ENCODE measurements around the gene PHF12. TPM values are rescaled to one million over a fixed set of nuclear protein-coding genes. Genes with fewer than 3 reads are reported as not detected.

PHF12 gene
- polyA plus RNA-seq, 1 donor: 27.7 TPM

- 0% methylated on average over 1 of the region's 55 CpGs for WGBS (ENCODE audit: insufficient coverage, low lambda C conversion rate)
- peaks cover 26% of the 10 kb centered on the region for H3K36me3 ChIP-seq (ENCODE audit: control insufficient read depth, insufficient read depth, low read length)
- peak within 1 kb of the TSS; percentile 76 for H3K27ac ChIP-seq (ENCODE audit: low read length)
- H3K4me1 ChIP-seq (ENCODE audit: control insufficient read depth, insufficient read depth, low read length): peaks cover 18% of the 10 kb centered on the region
- DNase-seq: peak; percentile 96 to 97
- H3K27me3 ChIP-seq (ENCODE audit: control insufficient read depth, insufficient read depth, low read length): no peaks in the 10 kb centered on the region
- H3K9me3 ChIP-seq (ENCODE audit: control insufficient read depth, low read depth, low read length): no peaks in the 10 kb centered on the region
- peak within 1 kb of the TSS; percentile 64 for H3K4me3 ChIP-seq (ENCODE audit: low read length)
These were observed 48.3 kb downstream of the PHF12 start, which contains the start of gene DHRS13 for GRCh38 chr17:28902819-28903545. Gene DHRS13 (minus strand): TSS chr17:28903079. CDS start chr17:28902944, 135 bp downstream.

- Histone ChIP-seq H3K27ac (ENCODE audit: low read length) (peak overlapping the region; percentile 76), H3K4me1 (ENCODE audit: control insufficient read depth, insufficient read depth, low read length) (peaks cover 21% of the 10 kb centered on the region), H3K27me3 (ENCODE audit: control insufficient read depth, insufficient read depth, low read length) (no peaks in the 10 kb centered on the region), H3K4me3 (ENCODE audit: low read length) (peak overlapping the region; percentile 64), H3K36me3 (ENCODE audit: control insufficient read depth, insufficient read depth, low read length) (peaks cover 17% of the 10 kb centered on the region), H3K9me3 (ENCODE audit: control insufficient read depth, low read depth, low read length) (no peaks in the 10 kb centered on the region)
- WGBS (ENCODE audit: insufficient coverage, low lambda C conversion rate): 80% methylated on average over 2 of the region's 62 CpGs
- peak in 1 of 2 donors; percentile 44 for DNase-seq
These were observed 49.2 kb downstream of the PHF12 start for GRCh38 chr17:28901866-28902818.

- no CpG with 5 or more reads among the region's 24 CpGs for WGBS (ENCODE audit: insufficient coverage, low lambda C conversion rate)
- no peaks in the 10 kb centered on the region for H3K9me3 ChIP-seq (ENCODE audit: control insufficient read depth, low read depth, low read length)
- H3K36me3 ChIP-seq (ENCODE audit: control insufficient read depth, insufficient read depth, low read length): peaks cover 8% of the 10 kb centered on the region
- no peak overlapping the region for H3K27ac ChIP-seq (ENCODE audit: low read length)
- DNase-seq: no peak
- H3K27me3 ChIP-seq (ENCODE audit: control insufficient read depth, insufficient read depth, low read length): no peaks in the 10 kb centered on the region
- peaks cover 27% of the 10 kb centered on the region for H3K4me1 ChIP-seq (ENCODE audit: control insufficient read depth, insufficient read depth, low read length)
- H3K4me3 ChIP-seq (ENCODE audit: low read length): no peak overlapping the region
These were observed 50.2 kb downstream of the PHF12 start for GRCh38 chr17:28900986-28901726.

GRCh38 chr17:28899212-28899815 is 52.0 kb downstream of the PHF12 start:
- Histone ChIP-seq H3K9me3 (ENCODE audit: control insufficient read depth, low read depth, low read length) (no peaks in the 10 kb centered on the region), H3K27ac (ENCODE audit: low read length) (no peak overlapping the region), H3K4me3 (ENCODE audit: low read length) (no peak overlapping the region), H3K4me1 (ENCODE audit: control insufficient read depth, insufficient read depth, low read length) (peaks cover 26% of the 10 kb centered on the region), H3K27me3 (ENCODE audit: control insufficient read depth, insufficient read depth, low read length) (no peaks in the 10 kb centered on the region), H3K36me3 (ENCODE audit: control insufficient read depth, insufficient read depth, low read length) (no peaks in the 10 kb centered on the region)
- WGBS (ENCODE audit: insufficient coverage, low lambda C conversion rate): no CpG with 5 or more reads among the region's 5 CpGs
- no peak for DNase-seq

- no peaks in the 10 kb centered on the region for H3K36me3 ChIP-seq (ENCODE audit: control insufficient read depth, insufficient read depth, low read length)
- no peaks in the 10 kb centered on the region for H3K9me3 ChIP-seq (ENCODE audit: control insufficient read depth, low read depth, low read length)
- peaks cover 26% of the 10 kb centered on the region for H3K4me1 ChIP-seq (ENCODE audit: control insufficient read depth, insufficient read depth, low read length)
- no peak overlapping the region for H3K27ac ChIP-seq (ENCODE audit: low read length)
- no peak for DNase-seq
- no CpG with 5 or more reads among the region's 12 CpGs for WGBS (ENCODE audit: insufficient coverage, low lambda C conversion rate)
- no peak overlapping the region for H3K4me3 ChIP-seq (ENCODE audit: low read length)
- H3K27me3 ChIP-seq (ENCODE audit: control insufficient read depth, insufficient read depth, low read length): no peaks in the 10 kb centered on the region
These were observed 52.8 kb downstream of the PHF12 start for GRCh38 chr17:28898527-28898955.

- no peaks in the 10 kb centered on the region for H3K9me3 ChIP-seq (ENCODE audit: control insufficient read depth, low read depth, low read length)
- peak overlapping the region; percentile 78 for H3K4me3 ChIP-seq (ENCODE audit: low read length)
- H3K4me1 ChIP-seq (ENCODE audit: control insufficient read depth, insufficient read depth, low read length): peaks cover 26% of the 10 kb centered on the region
- no peak for DNase-seq
- WGBS (ENCODE audit: insufficient coverage, low lambda C conversion rate): 10% methylated on average over 2 of the region's 23 CpGs
- H3K27ac ChIP-seq (ENCODE audit: low read length): peak overlapping the region; percentile 73
- no peaks in the 10 kb centered on the region for H3K27me3 ChIP-seq (ENCODE audit: control insufficient read depth, insufficient read depth, low read length)
- H3K36me3 ChIP-seq (ENCODE audit: control insufficient read depth, insufficient read depth, low read length): peaks cover 3% of the 10 kb centered on the region
These were observed 53.4 kb downstream of the PHF12 start for GRCh38 chr17:28897769-28898526.

GRCh38 chr17:28896884-28897768 is 54.2 kb downstream of the PHF12 start, which contains the start of gene FLOT2:
Gene FLOT2 (minus strand): TSS chr17:28897733. CDS start chr17:28897574, 159 bp downstream.
- peak within 1 kb of the TSS; percentile 78 for H3K4me3 ChIP-seq (ENCODE audit: low read length)
- H3K27me3 ChIP-seq (ENCODE audit: control insufficient read depth, insufficient read depth, low read length): no peaks in the 10 kb centered on the region
- peak; percentile 35 to 72 for DNase-seq
- no peaks in the 10 kb centered on the region for H3K9me3 ChIP-seq (ENCODE audit: control insufficient read depth, low read depth, low read length)
- H3K27ac ChIP-seq (ENCODE audit: low read length): peak within 1 kb of the TSS; percentile 85
- WGBS (ENCODE audit: insufficient coverage, low lambda C conversion rate): no CpG with 5 or more reads among the region's 73 CpGs
- peaks cover 26% of the 10 kb centered on the region for H3K4me1 ChIP-seq (ENCODE audit: control insufficient read depth, insufficient read depth, low read length)
- H3K36me3 ChIP-seq (ENCODE audit: control insufficient read depth, insufficient read depth, low read length): peaks cover 4% of the 10 kb centered on the region

- H3K4me3 ChIP-seq (ENCODE audit: low read length): peak overlapping the region; percentile 78
- H3K4me1 ChIP-seq (ENCODE audit: control insufficient read depth, insufficient read depth, low read length): peaks cover 20% of the 10 kb centered on the region
- DNase-seq: no peak
- H3K36me3 ChIP-seq (ENCODE audit: control insufficient read depth, insufficient read depth, low read length): peaks cover 4% of the 10 kb centered on the region
- no peaks in the 10 kb centered on the region for H3K9me3 ChIP-seq (ENCODE audit: control insufficient read depth, low read depth, low read length)
- no peaks in the 10 kb centered on the region for H3K27me3 ChIP-seq (ENCODE audit: control insufficient read depth, insufficient read depth, low read length)
- no CpG with 5 or more reads among the region's 5 CpGs for WGBS (ENCODE audit: insufficient coverage, low lambda C conversion rate)
- peak overlapping the region; percentile 85 for H3K27ac ChIP-seq (ENCODE audit: low read length)
These were observed 54.8 kb downstream of the PHF12 start for GRCh38 chr17:28896491-28896883.

Data from large intestine (tissue), 3 donors.